B cell (primary cell): Measurements from ENCODE around the gene IFT20. TPM values are rescaled to one million over a fixed set of nuclear protein-coding genes. Genes with fewer than 3 reads are reported as not detected.

Experiments
- ATAC-seq: fragments of 200-7000 bp; cut with Tn5 transposase; one replicate; pipeline ENCODE4 v1.10.0; 2021; ENCODE audit warnings: low read depth, mild to moderate bottlenecking, moderate number of reproducible peaks, moderate library complexity
- CTCF ChIA-PET: fragments of 350-600 bp; sonication (Branson Sonifier 250); formaldehyde crosslinking; loops from one replicate; lab custom pipeline; 2021; ENCODE audit warnings: antibody characterized with exemption, inconsistent platforms; lab: Charles Lee
- POLR2A ChIA-PET: fragments of 350-600 bp; sonication (Branson Sonifier 250); formaldehyde crosslinking; loops from one replicate; lab custom pipeline; 2021; ENCODE audit warnings: antibody characterized with exemption; lab: Charles Lee
- DNase-seq: peaks from one replicate; pipeline ENCODE4 v3.0.0; 2013
- H2AFZ ChIP-seq: 2 replicates; pipeline ENCODE4 v1.6.1; 2012; ENCODE audit warnings: mild to moderate bottlenecking, low read depth, low read length; ENCODE audit not compliant: insufficient read depth, poor library complexity, severe bottlenecking
- H3K27ac ChIP-seq, 2 donors: 1 replicate in 1 of 2; 2 replicates in 1 of 2; pipeline ENCODE4 v1.5.1; 2012 to 2013; ENCODE audit warnings: low read length in 2 of 2, mild to moderate bottlenecking in 2 of 2, moderate library complexity in 1 of 2
- H3K27me3 ChIP-seq, 4 experiments: fragments of 200-600 bp in 1 of 4; sonication (generic) in 1 of 4; replicated peaks in 1 of 4; 1 replicate in 2 of 4; 2 replicates in 2 of 4; pipeline versions ENCODE4 v1.6.1 to v1.7.0; 2013 to 2016; ENCODE audit warnings: low read length in 3 of 4, mild to moderate bottlenecking in 2 of 4, mixed read lengths in 1 of 4, moderate library complexity in 1 of 4; ENCODE audit not compliant: insufficient read depth in 4 of 4, control insufficient read depth in 3 of 4; ENCODE audit errors: control extremely low read depth in 1 of 4
- H3K36me3 ChIP-seq, 2 experiments: replicated peaks in 1 of 2; 1 replicate in 1 of 2; 2 replicates in 1 of 2; pipeline versions ENCODE4 v1.6.1 to v1.7.1; 2013; ENCODE audit warnings: low read length in 1 of 2; ENCODE audit not compliant: insufficient read depth in 2 of 2, control insufficient read depth in 1 of 2; ENCODE audit errors: control extremely low read depth in 1 of 2, extremely low read depth in 1 of 2
- H3K4me1 ChIP-seq, 2 donors: fragments of 200-600 bp in 1 of 2; sonication (generic) in 1 of 2; 1 replicate in 1 of 2; 2 replicates in 1 of 2; pipeline versions ENCODE4 v1.5.1 to v1.6.1; 2013 to 2017; ENCODE audit warnings: low read length in 2 of 2; ENCODE audit not compliant: control insufficient read depth in 2 of 2, insufficient read depth in 2 of 2
- H3K4me2 ChIP-seq: replicated peaks from 2 replicates; pipeline ENCODE3; 2012; ENCODE audit warnings: mild to moderate bottlenecking, low read depth, low read length; ENCODE audit not compliant: poor library complexity, severe bottlenecking
- H3K4me3 ChIP-seq, 5 experiments: fragments of 200-600 bp in 1 of 5; sonication (generic) in 1 of 5; 1 replicate in 3 of 5; 2 replicates in 2 of 5; pipeline versions ENCODE4 v1.5.1 to v1.7.0; 2011 to 2016; ENCODE audit warnings: low read length in 4 of 5, mild to moderate bottlenecking in 4 of 5, low read depth in 2 of 5, control low read depth in 1 of 5, moderate library complexity in 1 of 5; ENCODE audit not compliant: insufficient read depth in 1 of 5; ENCODE audit errors: control extremely low read depth in 1 of 5, extremely low read depth in 1 of 5
- H3K79me2 ChIP-seq: fragments of 200-600 bp; sonication (generic); one replicate; pipeline ENCODE4 v1.6.0; 2016; ENCODE audit warnings: low read length; ENCODE audit not compliant: control insufficient read depth, insufficient read depth
- H3K9ac ChIP-seq: fragments of 200-600 bp; sonication (generic); 2 replicates; pipeline ENCODE4 v1.6.1; 2017; ENCODE audit warnings: mild to moderate bottlenecking, low read length, moderate library complexity
- H3K9me3 ChIP-seq, 3 donors: one replicate each; pipeline versions ENCODE4 v1.6.1 to v1.7.1; 2013; ENCODE audit warnings: low read length in 2 of 3; ENCODE audit not compliant: control insufficient read depth in 2 of 3, insufficient read depth in 1 of 3; ENCODE audit errors: control extremely low read depth in 1 of 3
- H4K20me1 ChIP-seq: 2 replicates; pipeline ENCODE4 v1.6.0; 2012; ENCODE audit warnings: mild to moderate bottlenecking, low read length; ENCODE audit not compliant: insufficient read depth, control insufficient read depth, poor library complexity, severe bottlenecking
- H3K27ac Mint-ChIP-seq: one replicate; pipeline ENCODE4 v1.8.0; 2021; ENCODE audit warnings: mixed read lengths
- H3K27me3 Mint-ChIP-seq: one replicate; pipeline ENCODE4 v1.8.0; 2021; ENCODE audit warnings: mixed read lengths
- H3K4me1 Mint-ChIP-seq: one replicate; pipeline ENCODE4 v1.8.0; 2021; ENCODE audit warnings: mixed read lengths
- H3K4me3 Mint-ChIP-seq: one replicate; pipeline ENCODE4 v1.8.0; 2021; ENCODE audit warnings: mixed read lengths
- H3K9me3 Mint-ChIP-seq: one replicate; pipeline ENCODE4 v1.8.0; 2022; ENCODE audit warnings: mixed read lengths; ENCODE audit not compliant: insufficient read depth
- CTCF ChIP-seq: fragments of 200-600 bp; IDR thresholded peaks from one replicate; pipeline ENCODE4 v1.8.0; 2022; ENCODE audit warnings: antibody characterized with exemption, mild to moderate bottlenecking
- EZH2 ChIP-seq: IDR thresholded peaks from 2 replicates; pipeline ENCODE4 v1.6.1; 2012; ENCODE audit warnings: borderline replicate concordance, low read depth, mild to moderate bottlenecking, moderate library complexity, low read length; ENCODE audit not compliant: insufficient read depth, poor library complexity, severe bottlenecking
- WGBS: methylation state at CpG from one replicate; pipeline ENCODE4 v1.1.5; 2013; ENCODE audit warnings: missing lambda C conversion rate; ENCODE audit not compliant: insufficient coverage; 5-methylcytosine and 5-hydroxymethylcytosine counted together
- intact Hi-C: fragments of 100-400 bp; cut with micrococcal nuclease; formaldehyde crosslinking; loops from one replicate; pipeline ENCODE4 v1.10.0; 2022
- polyA plus RNA-seq: library from polyadenylated mRNA; depleted of rRNA; stranded (reverse); fragments of >200 nt; gene quantifications from 2 replicates; pipeline ENCODE4 v1.2.3, GENCODE V29; 2012
- total RNA-seq, 2 donors: library from RNA; stranded (reverse); fragments of 120-200 nt in 1 of 2; gene quantifications; 1 replicate in 1 of 2; 2 replicates in 1 of 2; pipeline versions ENCODE4 v1.2.3 to v1.2.4, GENCODE V29; 2013 to 2022

The IFT20 gene
- total and polyA plus RNA-seq, 2 donors (not counting 1 experiment from before 2014, with no cell fraction given) = 35.9 to 52.6 TPM

DNA sequence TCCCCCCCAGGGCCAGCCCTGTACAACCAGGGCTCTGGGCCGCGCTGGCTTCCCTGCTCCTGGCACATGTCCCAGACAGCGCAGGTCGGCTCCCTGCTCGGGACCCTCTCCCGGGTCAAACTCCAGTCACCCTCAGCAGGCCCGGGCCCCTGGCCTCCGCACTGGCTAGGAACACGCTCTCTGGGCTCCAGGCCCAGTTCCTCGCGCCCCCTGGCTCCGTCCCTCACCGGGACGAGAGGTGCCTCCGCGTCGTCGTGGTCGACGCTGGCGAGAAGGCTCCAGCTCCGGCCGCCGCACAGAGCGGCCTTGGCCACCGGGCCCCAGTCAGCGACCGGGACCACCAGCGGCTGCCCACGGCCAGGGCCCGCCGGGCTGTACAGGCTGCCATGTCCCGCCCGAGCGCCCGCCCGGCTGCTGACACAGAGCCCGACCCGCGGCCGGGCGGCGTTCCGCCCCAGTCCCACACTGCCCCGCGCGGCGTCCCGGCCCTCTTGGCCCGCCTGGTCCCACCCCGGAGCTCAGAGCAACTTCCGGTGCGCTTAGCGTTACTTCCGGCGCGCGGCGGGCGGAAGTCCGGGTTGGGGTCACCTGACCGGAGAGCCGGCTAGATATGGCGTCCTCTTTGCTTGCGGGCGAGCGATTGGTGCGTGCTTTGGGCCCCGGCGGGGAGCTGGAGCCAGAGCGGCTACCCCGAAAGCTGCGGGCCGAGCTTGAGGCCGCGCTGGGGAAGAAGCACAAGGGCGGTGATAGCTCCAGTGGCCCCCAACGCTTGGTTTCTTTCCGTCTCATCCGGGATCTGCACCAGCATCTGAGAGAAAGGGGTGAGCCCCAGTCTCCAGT is 22.0 kb upstream of the IFT20 start, which contains the start of gene POLDIP2:
TSS of gene POLDIP2 (minus strand) at position 467 of the 840 bp plus-strand sequence. CDS start at position 388, 79 bp downstream.
- peak; percentile 22 for TF ChIP-seq CTCF
- TF ChIP-seq EZH2 = no peak
- Mint-ChIP-seq H3K4me3 (peak within 1 kb of the TSS; percentile 97), H3K27ac (peak within 1 kb of the TSS; percentile 97), H3K4me1 (peaks cover 22% of the 10 kb centered on the region), H3K9me3 (no peaks in the 10 kb centered on the region), H3K27me3 (no peaks in the 10 kb centered on the region)
- ChIA-PET POLR2A (interaction anchor here (0.6 to 2.3 kb wide), 6 partner anchors 11 to 210 kb away, joined by 3 to 25 read pairs (median 4); partner anchors contain the start of genes IFT20, TMEM97, TNFAIP1 and VTN), CTCF (interaction anchor here (1.0 to 2.8 kb wide), 4 partner anchors 14 to 369 kb away, joined by 3 to 19 read pairs (median 8); partner anchors contain the start of genes IFT20, SARM1, TLCD1 and TNFAIP1)
- Histone ChIP-seq H3K9me3 (no peaks in the 10 kb centered on the region), H4K20me1 (peaks cover 23% of the 10 kb centered on the region), H3K27me3 (no peaks in the 10 kb centered on the region), H3K27ac (peak within 1 kb of the TSS; percentile 67 to 83), H3K4me2 (peak within 1 kb of the TSS; percentile 96), H3K9ac (peak within 1 kb of the TSS; percentile 77), H3K4me1 (peaks cover 17 to 22% of the 10 kb centered on the region in 2 donors), H3K79me2 (peaks cover 43% of the 10 kb centered on the region), H3K36me3 (peaks cover 0 to 52% of the 10 kb centered on the region in 2 experiments), H3K4me3 (peak within 1 kb of the TSS; percentile 74 to 91 (median 81)), H2AFZ (peak within 1 kb of the TSS; percentile 95)
- ATAC-seq = peak; percentile 98
- intact Hi-C loops = loop anchor here (1.0 to 5.0 kb wide), 4 partner anchors 14 to 595 kb away; partner anchors contain the start of genes IFT20, PHF12, SARM1 and TMEM97
- peak; percentile 96 for DNase-seq
- under 1% methylated on average over 80 of the region's 80 CpGs for WGBS

- H3K4me3 ChIP-seq = no peak overlapping the region
- H3K27me3 ChIP-seq = no peaks in the 10 kb centered on the region
- ChIA-PET CTCF (no interaction called here), POLR2A (no interaction called here)
- no peak overlapping the region for H3K27ac Mint-ChIP-seq
- no peak overlapping the region for H2AFZ ChIP-seq
- no peaks in the 10 kb centered on the region for H3K4me1 Mint-ChIP-seq
- no peaks in the 10 kb centered on the region for H3K9me3 Mint-ChIP-seq
- H3K9me3 ChIP-seq = no peaks in the 10 kb centered on the region
- DNase-seq = no peak
- H3K36me3 ChIP-seq = peaks cover 0 to 79% of the 10 kb centered on the region in 2 experiments
- H3K4me1 ChIP-seq = no peaks in the 10 kb centered on the region
- peaks cover 7% of the 10 kb centered on the region for H3K79me2 ChIP-seq
- TF ChIP-seq EZH2 = no peak
- no peak for TF ChIP-seq CTCF
- H3K27me3 Mint-ChIP-seq = no peaks in the 10 kb centered on the region
- no peak overlapping the region for H3K4me2 ChIP-seq
- ATAC-seq = no peak
- H4K20me1 ChIP-seq = no peaks in the 10 kb centered on the region
- no peak overlapping the region for H3K4me3 Mint-ChIP-seq
- no peak overlapping the region for H3K27ac ChIP-seq
- 88% methylated on average over 1 of the region's 7 CpGs for WGBS
- intact Hi-C loops = no loop called here
- no peak overlapping the region for H3K9ac ChIP-seq
These were observed 15.0 kb upstream of the IFT20 start for GRCh38 chr17:28350271-28350670.
